T47D (cell line): ENCODE results near the gene PTTG1IP.

Experiments
- DNase-seq, 2 experiments: peaks; one replicate each; pipeline versions ENCODE4 v3.0.0 to v3.0.0-alpha.2; 2011 to 2012; ENCODE audit warnings: low read depth in 1 of 2, low spot score in 1 of 2
- JUND ChIP-seq: IDR thresholded peaks from 2 replicates; pipeline ENCODE4 v1.6.1; 2012; ENCODE audit warnings: low read depth
- in situ Hi-C: cut with HindIII; loops from 2 replicates; pipeline ENCODE4 v1.10.0; 2016; ENCODE audit warnings: low sequenced_read_pairs, low pct_unique_long_range_greater_than_20kb

PTTG1IP gene

GRCh38 chr21:44878053-44878982, 4.8 kb upstream of the PTTG1IP start:
- no peak for TF ChIP-seq JUND
- in situ Hi-C loops = no loop called here
- peak in 1 of 2 experiments; percentile 30 for DNase-seq

- TF ChIP-seq JUND = no peak
These were observed 3.5 kb upstream of the PTTG1IP start for GRCh38 chr21:44876849-44877575.

DNA sequence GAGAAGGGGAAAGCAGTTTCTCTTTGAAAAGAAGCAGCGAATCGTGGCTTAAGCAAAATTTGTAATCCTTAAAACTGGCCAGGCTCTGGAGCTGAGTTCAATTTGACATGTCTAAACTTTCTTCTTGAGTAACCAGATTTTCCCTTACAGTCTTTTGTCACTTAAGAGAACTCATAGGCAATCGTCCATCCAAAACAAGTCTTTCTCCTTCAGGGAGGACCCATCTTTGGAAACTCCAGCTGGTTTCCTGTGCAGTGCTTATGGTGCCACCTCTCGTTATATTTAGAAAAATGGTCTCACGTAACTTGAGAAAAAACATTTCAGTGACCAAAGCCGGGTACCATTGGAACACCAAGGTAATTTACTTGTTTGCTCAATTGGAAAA, 1.8 kb upstream of the PTTG1IP start:
- no peak for TF ChIP-seq JUND
- DNase-seq = peak; percentile 72 to 88
- in situ Hi-C loops = no loop called here

More at GRCh38 chr21:44876849-44877575, 3.5 kb upstream of the PTTG1IP start:
- no peak for DNase-seq
- in situ Hi-C loops = no loop called here

DNA sequence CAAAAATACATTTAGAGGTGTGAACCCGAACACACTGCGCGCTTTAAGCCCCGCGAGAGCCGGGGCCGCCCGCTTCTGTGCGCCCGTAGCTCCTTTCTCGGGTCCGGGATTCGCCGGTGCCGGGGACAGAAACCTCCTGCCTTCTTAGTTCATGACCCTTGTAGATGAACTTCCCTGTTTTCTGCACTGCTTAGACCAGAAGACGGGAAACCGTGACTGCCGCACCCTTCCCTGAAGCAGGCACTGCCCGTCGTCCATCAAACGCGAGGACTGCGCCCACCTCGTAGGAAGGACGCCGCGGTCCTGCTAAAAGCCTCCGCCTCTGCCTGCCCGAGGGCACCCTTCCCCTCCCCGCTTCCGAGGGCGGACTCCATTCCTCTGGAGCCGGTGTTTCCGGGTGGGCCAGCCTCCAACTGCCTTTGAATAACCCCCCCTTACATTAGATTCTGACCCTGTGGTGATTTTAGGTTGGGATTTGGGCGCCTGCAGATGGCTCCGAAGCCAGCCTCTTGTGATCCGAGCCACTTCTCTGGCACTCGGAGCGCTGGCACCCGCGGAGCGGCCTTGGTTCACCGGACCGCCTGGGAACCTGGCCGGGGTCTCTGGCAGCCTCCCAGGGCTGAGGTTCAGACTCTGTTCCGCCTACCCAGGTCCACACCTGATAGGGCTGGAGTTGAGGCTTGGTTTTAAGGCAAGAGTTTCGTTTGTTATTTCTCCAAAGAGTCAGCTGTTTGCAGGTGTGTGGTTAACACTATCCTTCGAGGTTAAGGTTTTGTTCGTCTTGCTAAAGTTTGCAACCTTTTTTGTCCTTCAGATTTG, 1.2 kb upstream of the PTTG1IP start:
- peak in 1 of 2 experiments; percentile 71 for DNase-seq
- in situ Hi-C loops = no loop called here
- no peak for TF ChIP-seq JUND

GRCh38 chr21:44874240-44874496, 678 bp upstream of the PTTG1IP start:
- in situ Hi-C loops = no loop called here
- no peak for DNase-seq
- TF ChIP-seq JUND = no peak

- in situ Hi-C loops = no loop called here
- TF ChIP-seq JUND = no peak
- peak in 1 of 2 experiments; percentile 48 for DNase-seq
These were observed 688 bp downstream of the PTTG1IP start for GRCh38 chr21:44872649-44873355.

DNA sequence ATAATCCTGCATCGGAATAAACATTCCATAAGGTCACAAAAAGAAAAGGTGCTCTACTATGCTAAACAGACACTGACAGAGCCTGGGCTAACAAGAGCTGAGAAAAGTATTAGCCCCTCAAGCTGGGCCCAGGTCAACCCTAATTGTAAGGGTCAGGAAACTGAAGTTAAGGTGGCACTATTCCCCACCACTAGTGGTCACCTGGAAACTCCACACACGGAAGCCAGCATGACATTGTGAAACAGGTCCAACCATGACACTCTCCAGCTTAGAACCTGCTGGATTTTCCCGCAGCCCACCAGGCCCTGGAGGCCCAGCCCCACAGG, 1.2 kb downstream of the PTTG1IP start:
- peak in 1 of 2 experiments; percentile 61 for DNase-seq
- in situ Hi-C loops = no loop called here
- TF ChIP-seq JUND = no peak

GRCh38 chr21:44871576-44872269, 1.8 kb downstream of the PTTG1IP start:
- no peak for TF ChIP-seq JUND
- DNase-seq = peak in 1 of 2 experiments; percentile 25
- in situ Hi-C loops = no loop called here

- peak in 1 of 2 experiments; percentile 35 for DNase-seq
- in situ Hi-C loops = no loop called here
- TF ChIP-seq JUND = no peak
These were observed 2.6 kb downstream of the PTTG1IP start for GRCh38 chr21:44870748-44871495.

DNA sequence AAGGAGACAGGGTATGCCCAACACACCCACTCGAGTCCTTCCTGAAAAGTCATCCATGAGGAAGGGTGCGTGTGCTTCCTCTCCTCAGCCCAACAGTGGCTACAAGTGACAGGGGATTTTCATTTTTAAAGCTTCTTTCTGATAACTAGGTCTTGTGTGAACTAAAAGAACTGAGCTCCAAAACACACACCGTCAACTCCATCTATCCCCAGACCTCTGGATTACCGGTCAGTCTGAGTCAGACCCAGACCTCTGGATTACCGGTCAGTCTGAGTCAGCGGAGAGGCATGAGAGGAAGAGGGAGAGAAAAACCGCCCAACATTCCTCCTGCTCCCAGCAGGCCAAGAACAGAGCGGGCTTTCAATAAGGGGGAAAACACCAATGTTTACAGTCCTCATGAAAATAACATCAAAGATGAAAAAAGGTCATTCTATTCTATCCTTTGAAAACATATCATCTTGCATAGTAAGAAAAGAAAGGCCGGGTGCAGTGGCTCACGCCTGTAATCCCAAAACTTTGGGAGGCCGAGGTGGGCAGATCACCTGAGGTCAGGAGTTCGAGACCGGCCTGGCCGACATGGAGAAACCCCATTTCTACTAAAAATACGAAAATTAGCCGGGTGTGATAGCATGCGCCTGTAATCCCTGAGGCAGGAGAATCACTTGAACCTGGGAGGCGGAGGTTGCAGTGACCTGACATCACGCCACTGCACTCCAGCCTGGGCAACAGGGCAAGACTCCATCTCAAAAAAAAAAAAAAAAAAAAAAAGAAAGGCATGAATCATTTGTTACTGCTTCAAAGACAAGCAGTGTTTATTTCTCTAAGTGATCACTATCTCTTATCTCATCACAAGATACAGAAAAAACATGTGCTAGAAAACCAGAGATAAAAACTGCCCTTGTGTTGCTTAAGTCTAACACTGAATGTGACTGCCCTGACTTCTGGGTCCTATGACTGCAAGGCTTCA, 3.4 kb downstream of the PTTG1IP start:
- DNase-seq = peak in 1 of 2 experiments; percentile 62
- peak; percentile 29; the same call in 1 of the 2 replicates for TF ChIP-seq JUND
- in situ Hi-C loops = no loop called here
